Measurements from ENCODE around the gene SERPINE3.

SERPINE3 gene

GRCh38 chr13:51318015-51318414 lies 21.5 kb upstream of the SERPINE3 start:
- no peaks in the 10 kb centered on the region for H3K9me3 Mint-ChIP-seq
- no peaks in the 10 kb centered on the region for H3K4me1 Mint-ChIP-seq
- H3K27me3 Mint-ChIP-seq, result no peaks in the 10 kb centered on the region
- no peak for DNase-seq (ENCODE audit: low spot score in 2 of 2)
- no peak overlapping the region for H3K27ac Mint-ChIP-seq (ENCODE audit: low read depth)
- H3K36me3 Mint-ChIP-seq (ENCODE audit: insufficient read depth), result no peaks in the 10 kb centered on the region
- H3K4me3 Mint-ChIP-seq, result no peak overlapping the region
- ATAC-seq (replicated peaks; ENCODE audit: extremely low read depth, poor library complexity, severe bottlenecking), result no peak

GRCh38 chr13:51318876-51319275 lies 20.6 kb upstream of the SERPINE3 start:
- no peak for ATAC-seq (replicated peaks; ENCODE audit: extremely low read depth, poor library complexity, severe bottlenecking)
- H3K4me3 Mint-ChIP-seq, result no peak overlapping the region
- H3K27me3 Mint-ChIP-seq, result no peaks in the 10 kb centered on the region
- H3K27ac Mint-ChIP-seq (ENCODE audit: low read depth), result no peak overlapping the region
- peaks cover 1% of the 10 kb centered on the region for H3K36me3 Mint-ChIP-seq (ENCODE audit: insufficient read depth)
- H3K4me1 Mint-ChIP-seq, result no peaks in the 10 kb centered on the region
- no peaks in the 10 kb centered on the region for H3K9me3 Mint-ChIP-seq
- no peak for DNase-seq (ENCODE audit: low spot score in 2 of 2)

DNA sequence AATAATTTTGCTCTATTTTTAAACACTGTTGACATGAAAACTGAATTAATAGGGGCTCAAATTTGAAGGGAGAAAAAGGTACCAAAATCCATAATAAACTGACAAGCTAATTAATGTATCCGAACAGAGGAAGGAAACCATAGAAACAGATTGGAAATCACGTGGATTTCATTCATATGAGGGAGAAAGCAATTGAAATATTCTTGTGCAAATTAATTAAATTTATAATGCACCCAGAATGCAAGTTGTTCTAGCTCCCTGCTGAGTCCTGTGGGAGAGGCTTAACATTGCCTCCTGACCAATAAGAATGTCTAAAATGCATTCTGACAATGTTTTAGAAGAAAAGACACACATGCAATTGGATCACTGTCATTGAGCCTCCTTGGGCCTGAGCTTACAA lies 17.7 kb upstream of the SERPINE3 start:
- no peaks in the 10 kb centered on the region for H3K9me3 Mint-ChIP-seq
- DNase-seq (ENCODE audit: low spot score in 2 of 2) (no peak), ATAC-seq (replicated peaks; ENCODE audit: extremely low read depth, poor library complexity, severe bottlenecking) (no peak)
- H3K4me3 Mint-ChIP-seq, result no peak overlapping the region
- no peak overlapping the region for H3K27ac Mint-ChIP-seq (ENCODE audit: low read depth)
- H3K36me3 Mint-ChIP-seq (ENCODE audit: insufficient read depth), result peaks cover 2% of the 10 kb centered on the region
- H3K27me3 Mint-ChIP-seq, result no peaks in the 10 kb centered on the region
- no peaks in the 10 kb centered on the region for H3K4me1 Mint-ChIP-seq

- no peak for ATAC-seq (replicated peaks; ENCODE audit: extremely low read depth, poor library complexity, severe bottlenecking)
- H3K27me3 Mint-ChIP-seq, result no peaks in the 10 kb centered on the region
- no peak overlapping the region for H3K4me3 Mint-ChIP-seq
- no peak overlapping the region for H3K27ac Mint-ChIP-seq (ENCODE audit: low read depth)
- peaks cover 2% of the 10 kb centered on the region for H3K36me3 Mint-ChIP-seq (ENCODE audit: insufficient read depth)
- no peak for DNase-seq (ENCODE audit: low spot score in 2 of 2)
- H3K9me3 Mint-ChIP-seq, result no peaks in the 10 kb centered on the region
- H3K4me1 Mint-ChIP-seq, result no peaks in the 10 kb centered on the region
Observed at GRCh38 chr13:51322826-51323225, 16.7 kb upstream of the SERPINE3 start.

DNA sequence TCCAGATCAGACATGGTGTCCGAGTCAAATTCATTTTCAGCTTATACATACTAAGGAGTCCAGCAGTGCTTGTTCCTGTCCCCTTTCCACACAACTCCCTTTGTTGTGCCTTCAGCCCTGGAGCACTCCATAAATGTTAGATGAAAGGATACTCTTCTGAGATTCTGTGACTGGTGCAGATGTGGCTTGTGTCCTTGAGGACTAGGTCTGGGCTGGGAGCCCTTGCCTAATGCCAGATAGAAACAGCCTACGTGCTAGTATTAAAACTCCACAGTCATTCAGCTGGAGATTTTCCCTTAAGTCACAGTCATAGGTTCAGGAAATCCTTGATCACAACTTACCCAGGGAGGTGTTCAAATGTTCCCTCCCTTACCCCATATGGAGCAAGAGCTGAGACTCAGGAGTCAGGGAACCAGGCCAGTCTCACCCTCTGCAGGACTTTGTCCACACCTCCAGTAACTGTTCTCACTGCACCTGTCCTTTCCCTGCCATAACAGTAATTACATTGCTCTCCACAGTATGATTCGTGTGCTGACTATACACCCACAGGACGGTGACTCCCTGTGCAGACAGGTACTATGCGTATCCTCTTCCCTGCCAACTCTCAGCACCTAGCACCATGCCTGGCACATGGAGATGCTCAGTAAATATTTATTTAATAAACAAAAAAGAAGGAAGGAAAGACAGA lies 15.5 kb upstream of the SERPINE3 start:
- H3K36me3 Mint-ChIP-seq (ENCODE audit: insufficient read depth), result peaks cover 2% of the 10 kb centered on the region
- no peak for DNase-seq (ENCODE audit: low spot score in 2 of 2)
- H3K4me1 Mint-ChIP-seq, result no peaks in the 10 kb centered on the region
- ATAC-seq (replicated peaks; ENCODE audit: extremely low read depth, poor library complexity, severe bottlenecking), result no peak
- no peaks in the 10 kb centered on the region for H3K27me3 Mint-ChIP-seq
- H3K27ac Mint-ChIP-seq (ENCODE audit: low read depth), result no peak overlapping the region
- H3K4me3 Mint-ChIP-seq, result no peak overlapping the region
- H3K9me3 Mint-ChIP-seq, result no peaks in the 10 kb centered on the region

- peaks cover 2% of the 10 kb centered on the region for H3K36me3 Mint-ChIP-seq (ENCODE audit: insufficient read depth)
- no peaks in the 10 kb centered on the region for H3K27me3 Mint-ChIP-seq
- H3K4me1 Mint-ChIP-seq, result no peaks in the 10 kb centered on the region
Observed at GRCh38 chr13:51324714-51325420, 14.6 kb upstream of the SERPINE3 start.

DNA sequence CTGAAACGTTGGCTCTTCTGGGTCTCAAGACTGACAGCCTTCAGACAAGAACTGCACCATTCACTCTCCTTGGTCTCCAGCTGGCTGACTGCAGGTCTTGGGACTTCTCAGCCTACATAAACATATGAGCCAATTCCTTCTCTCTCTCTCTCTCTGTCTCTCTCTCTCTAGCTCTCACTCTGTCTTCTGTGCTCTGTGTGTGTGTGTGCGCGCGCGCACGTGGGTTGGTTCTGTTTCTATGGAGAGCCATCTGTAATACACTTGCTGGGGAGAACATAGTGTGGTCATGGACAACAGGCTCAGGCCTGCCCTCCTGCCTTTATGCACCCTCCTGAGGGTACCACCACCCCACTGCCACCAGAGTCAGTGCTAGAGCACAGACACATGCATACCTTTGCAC lies 13.7 kb upstream of the SERPINE3 start:
- H3K4me3 Mint-ChIP-seq, result no peak overlapping the region
- peaks cover 2% of the 10 kb centered on the region for H3K36me3 Mint-ChIP-seq (ENCODE audit: insufficient read depth)
- peaks cover 3% of the 10 kb centered on the region for H3K4me1 Mint-ChIP-seq
- H3K27me3 Mint-ChIP-seq, result no peaks in the 10 kb centered on the region
- no peak for ATAC-seq (replicated peaks; ENCODE audit: extremely low read depth, poor library complexity, severe bottlenecking)
- no peak overlapping the region for H3K27ac Mint-ChIP-seq (ENCODE audit: low read depth)
- no peaks in the 10 kb centered on the region for H3K9me3 Mint-ChIP-seq
- no peak for DNase-seq (ENCODE audit: low spot score in 2 of 2)

More at GRCh38 chr13:51324714-51325420, 14.6 kb upstream of the SERPINE3 start:
- no peak overlapping the region for H3K27ac Mint-ChIP-seq (ENCODE audit: low read depth)
- DNase-seq (ENCODE audit: low spot score in 2 of 2) (no peak), ATAC-seq (replicated peaks; ENCODE audit: extremely low read depth, poor library complexity, severe bottlenecking) (no peak)
- no peaks in the 10 kb centered on the region for H3K9me3 Mint-ChIP-seq
- no peak overlapping the region for H3K4me3 Mint-ChIP-seq

DNA sequence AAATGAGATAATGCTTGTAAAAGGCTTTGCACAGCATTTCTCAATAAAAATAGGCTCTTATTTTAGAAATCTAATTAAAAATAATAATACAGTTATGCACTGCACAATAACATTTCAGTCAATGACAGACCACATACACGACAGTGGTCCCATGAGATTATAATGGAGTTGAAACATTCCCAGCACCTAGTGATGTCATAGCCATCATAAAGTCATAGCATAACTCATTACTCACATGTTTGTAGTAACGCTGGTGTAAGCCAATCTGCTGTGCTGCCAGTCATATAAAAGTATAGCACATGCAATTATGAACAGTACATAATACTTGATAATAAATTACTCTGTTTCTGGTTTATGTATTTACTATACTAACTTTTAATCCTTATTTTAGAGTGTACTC lies 12.7 kb upstream of the SERPINE3 start:
- DNase-seq (ENCODE audit: low spot score in 2 of 2), result no peak
- no peak for ATAC-seq (replicated peaks; ENCODE audit: extremely low read depth, poor library complexity, severe bottlenecking)
- Mint-ChIP-seq H3K27me3 (no peaks in the 10 kb centered on the region), H3K9me3 (no peaks in the 10 kb centered on the region), H3K27ac (ENCODE audit: low read depth) (no peak overlapping the region), H3K4me1 (peaks cover 11% of the 10 kb centered on the region), H3K36me3 (ENCODE audit: insufficient read depth) (peaks cover 2% of the 10 kb centered on the region), H3K4me3 (no peak overlapping the region)

GRCh38 chr13:51327961-51328360 lies 11.5 kb upstream of the SERPINE3 start:
- Mint-ChIP-seq H3K4me1 (peaks cover 15% of the 10 kb centered on the region), H3K36me3 (ENCODE audit: insufficient read depth) (peaks cover 2% of the 10 kb centered on the region), H3K27ac (ENCODE audit: low read depth) (no peak overlapping the region), H3K9me3 (no peaks in the 10 kb centered on the region), H3K4me3 (no peak overlapping the region), H3K27me3 (no peaks in the 10 kb centered on the region)
- ATAC-seq (replicated peaks; ENCODE audit: extremely low read depth, poor library complexity, severe bottlenecking) (no peak), DNase-seq (ENCODE audit: low spot score in 2 of 2) (no peak)

GRCh38 chr13:51328488-51328887 lies 11.0 kb upstream of the SERPINE3 start:
- Mint-ChIP-seq H3K27ac (ENCODE audit: low read depth) (no peak overlapping the region), H3K36me3 (ENCODE audit: insufficient read depth) (peaks cover 2% of the 10 kb centered on the region), H3K4me1 (peaks cover 17% of the 10 kb centered on the region), H3K27me3 (no peaks in the 10 kb centered on the region), H3K4me3 (no peak overlapping the region), H3K9me3 (no peaks in the 10 kb centered on the region)
- no peak for ATAC-seq (replicated peaks; ENCODE audit: extremely low read depth, poor library complexity, severe bottlenecking)
- no peak for DNase-seq (ENCODE audit: low spot score in 2 of 2)

- H3K9me3 Mint-ChIP-seq, result no peaks in the 10 kb centered on the region
- no peak overlapping the region for H3K4me3 Mint-ChIP-seq
- H3K36me3 Mint-ChIP-seq (ENCODE audit: insufficient read depth), result no peaks in the 10 kb centered on the region
- ATAC-seq (replicated peaks; ENCODE audit: extremely low read depth, poor library complexity, severe bottlenecking), result no peak
- DNase-seq (ENCODE audit: low spot score in 2 of 2), result no peak
- H3K4me1 Mint-ChIP-seq, result peaks cover 17% of the 10 kb centered on the region
- H3K27ac Mint-ChIP-seq (ENCODE audit: low read depth), result no peak overlapping the region
- no peaks in the 10 kb centered on the region for H3K27me3 Mint-ChIP-seq
Observed at GRCh38 chr13:51329606-51330005, 9.9 kb upstream of the SERPINE3 start.

GRCh38 chr13:51330791-51331190 lies 8.7 kb upstream of the SERPINE3 start:
- no peak for DNase-seq (ENCODE audit: low spot score in 2 of 2)
- H3K36me3 Mint-ChIP-seq (ENCODE audit: insufficient read depth), result no peaks in the 10 kb centered on the region
- ATAC-seq (replicated peaks; ENCODE audit: extremely low read depth, poor library complexity, severe bottlenecking), result no peak
- no peaks in the 10 kb centered on the region for H3K9me3 Mint-ChIP-seq
- H3K4me3 Mint-ChIP-seq, result no peak overlapping the region
- H3K27ac Mint-ChIP-seq (ENCODE audit: low read depth), result no peak overlapping the region
- H3K4me1 Mint-ChIP-seq, result peaks cover 17% of the 10 kb centered on the region
- no peaks in the 10 kb centered on the region for H3K27me3 Mint-ChIP-seq

DNA sequence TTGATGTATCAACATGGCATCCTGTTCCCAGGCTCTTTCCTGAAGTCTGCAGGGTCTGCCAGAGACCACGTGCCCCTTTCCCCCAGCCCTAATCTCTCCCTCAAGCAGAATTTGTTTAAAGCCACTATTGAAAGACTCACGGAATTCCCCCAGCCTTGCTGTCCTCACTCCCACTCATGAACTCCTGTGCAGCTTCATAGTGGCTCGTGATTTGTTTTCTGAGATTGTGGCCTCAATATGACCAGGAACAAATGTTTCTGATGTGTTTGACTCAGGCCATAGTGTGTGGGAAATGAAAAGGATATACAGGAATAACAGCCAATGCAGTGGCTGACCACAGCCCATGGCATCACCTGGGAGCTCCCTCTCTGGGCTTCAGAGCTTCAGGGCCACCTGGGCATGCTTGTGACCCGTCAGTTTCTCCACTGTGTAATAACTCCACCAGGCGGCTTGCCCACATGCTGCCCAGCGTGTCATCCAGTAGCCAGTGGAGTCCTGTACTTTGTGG lies 8.1 kb upstream of the SERPINE3 start:
- no peaks in the 10 kb centered on the region for H3K9me3 Mint-ChIP-seq
- no peaks in the 10 kb centered on the region for H3K27me3 Mint-ChIP-seq
- H3K4me1 Mint-ChIP-seq, result peaks cover 17% of the 10 kb centered on the region
- ATAC-seq (replicated peaks; ENCODE audit: extremely low read depth, poor library complexity, severe bottlenecking) (no peak), DNase-seq (ENCODE audit: low spot score in 2 of 2) (no peak)
- no peak overlapping the region for H3K27ac Mint-ChIP-seq (ENCODE audit: low read depth)
- H3K36me3 Mint-ChIP-seq (ENCODE audit: insufficient read depth), result no peaks in the 10 kb centered on the region
- H3K4me3 Mint-ChIP-seq, result no peak overlapping the region
